GM20431 (cell line): ENCODE results near the gene BTBD9.

Experiments used
- in situ Hi-C: fragments of 300-500 bp; cut with MseI, MboI; formaldehyde crosslinking; loops from one replicate; pipeline ENCODE4 v1.15.0; 2020; ENCODE audit warnings: low sequenced_read_pairs; ENCODE audit not compliant: unreplicated experiment

Gene BTBD9

GRCh38 chr6:38281126-38281525 is 358.6 kb downstream of the BTBD9 start:
- in situ Hi-C loops = no loop called here

DNA sequence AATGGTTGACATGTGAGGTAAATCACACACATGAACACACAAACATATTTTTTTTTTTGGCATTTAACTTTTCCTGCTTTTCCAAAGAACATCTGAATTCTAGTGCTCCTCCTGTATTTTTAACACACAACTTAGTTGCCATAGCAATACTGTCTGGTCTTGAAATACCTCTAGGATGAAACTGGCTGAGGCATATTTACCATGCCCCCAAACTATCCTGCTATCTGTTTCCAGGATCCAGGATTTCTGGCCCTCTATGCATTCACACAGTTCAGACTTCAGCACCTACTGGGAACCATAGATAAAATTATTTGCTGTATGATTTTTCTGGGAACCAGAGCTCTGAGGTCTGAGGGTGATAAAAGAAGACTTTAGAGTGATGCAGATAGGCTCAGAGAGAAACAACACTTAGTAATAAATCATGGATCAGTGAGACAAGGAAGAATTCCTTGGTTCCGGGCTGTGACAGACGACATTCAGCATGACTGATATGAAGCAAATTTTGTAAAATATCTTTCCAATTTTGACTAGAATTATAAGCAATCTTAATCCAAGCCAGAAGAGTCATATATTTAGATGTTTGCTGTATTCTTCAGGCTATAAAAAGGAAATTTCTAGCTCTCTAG is 359.7 kb downstream of the BTBD9 start:
- in situ Hi-C loops = no loop called here

- in situ Hi-C loops = no loop called here
Measured at GRCh38 chr6:38279423-38279822, 360.3 kb downstream of the BTBD9 start.

DNA sequence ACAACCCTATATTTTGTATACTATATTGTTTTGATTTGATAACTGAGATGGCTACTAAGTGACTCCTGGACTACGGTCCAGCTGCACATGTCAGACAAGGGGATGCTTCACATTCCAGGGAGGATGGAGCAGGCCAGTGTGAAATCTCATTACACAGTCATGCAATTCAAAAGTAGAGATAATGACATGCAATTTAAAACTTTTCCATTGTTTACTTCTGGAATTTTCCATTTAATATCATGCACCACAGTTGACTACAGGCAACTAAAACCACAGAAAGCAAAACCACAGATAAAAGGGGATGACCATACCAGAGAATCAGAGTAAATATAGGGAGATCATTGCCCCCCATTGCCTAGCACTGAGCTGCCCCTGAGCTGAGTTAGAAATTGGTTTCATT is 366.4 kb downstream of the BTBD9 start:
- in situ Hi-C loops = no loop called here

- in situ Hi-C loops = no loop called here
Measured at GRCh38 chr6:38272222-38272621, 367.5 kb downstream of the BTBD9 start.

GRCh38 chr6:38271081-38271480 is 368.6 kb downstream of the BTBD9 start:
- in situ Hi-C loops = no loop called here

GRCh38 chr6:38270367-38270766 is 369.4 kb downstream of the BTBD9 start:
- in situ Hi-C loops = no loop called here

DNA sequence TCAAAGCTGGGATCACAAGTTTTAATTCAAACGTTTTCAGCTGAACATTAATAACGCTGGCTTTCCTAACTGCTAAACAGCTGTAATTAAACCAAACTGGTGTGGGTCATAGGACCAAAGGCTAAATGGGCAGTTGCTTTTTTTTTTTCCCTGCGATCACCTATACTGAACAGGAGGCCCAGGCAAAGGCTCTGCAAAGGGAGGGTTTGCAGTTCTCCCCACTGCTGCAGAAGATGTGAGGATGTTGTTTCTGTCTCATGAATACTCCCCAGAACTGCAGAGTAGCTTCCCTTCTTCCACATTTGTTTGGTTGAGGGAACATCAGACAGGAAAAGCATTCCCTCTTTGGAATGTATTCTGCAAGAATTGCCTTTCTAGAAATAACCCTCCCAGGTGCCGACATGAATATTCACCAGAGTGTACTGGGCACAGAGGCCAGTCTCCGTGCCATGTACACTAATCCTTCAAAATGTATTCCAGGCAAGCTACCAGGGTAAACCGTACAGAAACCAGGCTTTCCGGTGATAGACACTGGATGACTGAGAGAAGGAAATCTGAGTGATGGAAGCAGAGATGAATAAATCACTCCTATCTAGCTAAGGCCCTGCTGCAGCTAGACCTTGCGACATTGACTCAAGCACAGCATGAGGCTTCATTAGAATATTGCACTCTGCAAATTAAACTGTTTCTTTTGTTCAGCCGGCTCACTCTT is 370.1 kb downstream of the BTBD9 start:
- in situ Hi-C loops = no loop called here

- in situ Hi-C loops = no loop called here
Measured at GRCh38 chr6:38268342-38268741, 371.4 kb downstream of the BTBD9 start.

DNA sequence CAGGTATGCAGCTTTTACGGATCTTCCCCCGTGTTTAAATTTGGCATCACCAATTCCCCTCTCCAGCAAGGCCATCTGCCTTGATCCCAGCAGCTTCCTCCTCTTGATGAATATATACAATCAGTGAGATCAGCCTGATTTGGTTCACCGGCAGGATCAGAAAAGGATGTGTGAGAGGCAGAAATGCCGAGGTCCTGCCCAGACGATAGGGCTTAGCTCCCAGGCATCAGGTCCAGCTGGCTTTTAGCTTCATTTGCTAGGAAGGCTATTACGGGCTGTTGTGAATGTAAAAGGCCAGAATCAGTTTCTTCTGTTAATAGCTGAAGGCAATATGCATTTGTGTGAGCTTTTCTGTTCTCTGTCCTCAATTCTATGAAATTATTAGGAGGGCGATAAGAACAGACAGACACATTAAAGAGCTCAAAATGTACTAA is 372.8 kb downstream of the BTBD9 start:
- in situ Hi-C loops = no loop called here

DNA sequence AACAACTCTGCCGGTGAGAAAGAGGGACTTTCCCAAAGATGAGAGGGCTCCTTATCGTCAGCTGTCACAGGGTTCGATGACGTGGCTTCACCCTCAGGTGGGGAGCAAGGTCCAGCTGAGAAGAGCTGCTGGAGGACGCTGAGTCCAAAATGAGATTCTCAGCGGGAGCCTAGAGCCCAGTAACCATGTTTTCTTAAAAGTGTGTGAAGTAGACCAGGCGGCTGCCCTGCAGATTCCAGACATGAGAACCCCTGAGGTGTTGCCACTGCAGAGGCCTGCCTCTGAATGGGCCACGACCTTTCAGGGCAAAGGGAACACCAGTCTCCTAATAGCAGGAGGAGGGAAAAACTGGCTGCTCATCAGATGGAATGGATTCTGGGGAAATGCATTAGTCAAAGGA is 375.1 kb downstream of the BTBD9 start:
- in situ Hi-C loops = no loop called here

GRCh38 chr6:38262609-38263008 is 377.1 kb downstream of the BTBD9 start:
- in situ Hi-C loops = no loop called here

GRCh38 chr6:38262026-38262425 is 377.7 kb downstream of the BTBD9 start:
- in situ Hi-C loops = no loop called here

DNA sequence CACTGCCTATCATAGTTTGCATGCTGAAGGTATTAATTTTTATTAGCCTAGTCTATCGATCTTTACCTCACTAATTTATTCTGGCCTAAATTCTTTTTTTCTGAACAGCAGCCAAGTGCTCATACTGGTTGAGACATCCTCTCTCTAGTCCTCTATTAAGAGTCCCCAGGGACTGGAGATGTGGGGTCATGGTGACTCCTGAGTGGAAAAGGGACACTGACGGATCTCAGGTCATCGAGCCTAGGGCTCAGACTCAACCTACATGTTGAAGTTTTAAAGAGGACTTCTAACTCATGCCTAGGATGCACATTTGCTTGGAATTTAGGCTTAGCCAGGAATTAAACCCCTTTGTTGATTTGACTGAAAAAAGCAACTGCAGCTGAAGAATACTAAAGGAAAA is 378.1 kb downstream of the BTBD9 start:
- in situ Hi-C loops = no loop called here

DNA sequence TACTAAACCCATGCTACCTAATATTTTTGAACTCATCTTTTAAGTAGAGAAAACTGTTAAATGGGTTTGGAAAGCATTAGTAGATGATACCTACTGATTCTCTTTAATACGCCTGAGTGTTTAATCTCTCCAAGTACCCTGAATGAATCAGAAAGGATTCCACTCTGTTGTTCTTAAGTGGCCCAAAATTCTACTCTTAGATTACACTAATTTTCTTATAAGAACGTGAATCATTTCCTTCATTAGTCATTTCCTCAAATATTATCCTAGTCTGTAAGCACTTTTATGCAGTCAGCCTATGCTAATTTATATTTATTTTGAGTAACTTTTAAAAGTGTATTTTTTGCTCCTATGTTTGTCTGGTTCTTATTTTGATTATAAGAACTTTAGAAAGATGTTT is 380.0 kb downstream of the BTBD9 start:
- in situ Hi-C loops = no loop called here

GRCh38 chr6:38248500-38249234 is 391.1 kb downstream of the BTBD9 start:
- in situ Hi-C loops = no loop called here

- in situ Hi-C loops = no loop called here
Measured at GRCh38 chr6:38245295-38245694, 394.4 kb downstream of the BTBD9 start.

DNA sequence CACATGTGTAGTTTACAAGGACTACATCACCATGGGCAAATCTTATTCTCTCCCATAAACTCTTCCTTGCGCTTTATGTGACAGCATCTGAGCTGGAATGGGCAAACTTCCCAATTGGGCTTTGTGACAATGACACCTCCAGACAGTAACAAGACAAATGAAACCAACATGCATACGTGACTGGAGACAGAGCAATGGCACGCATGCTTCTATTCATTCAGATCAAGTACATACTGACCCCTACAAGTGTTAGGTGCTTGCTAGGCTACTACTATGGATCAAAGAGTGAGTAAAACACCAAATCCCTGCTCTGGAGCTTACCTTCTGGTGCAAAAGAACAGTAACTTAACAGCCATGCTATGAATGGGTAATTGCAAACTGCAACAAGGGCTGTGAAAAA is 394.9 kb downstream of the BTBD9 start:
- in situ Hi-C loops = no loop called here

DNA sequence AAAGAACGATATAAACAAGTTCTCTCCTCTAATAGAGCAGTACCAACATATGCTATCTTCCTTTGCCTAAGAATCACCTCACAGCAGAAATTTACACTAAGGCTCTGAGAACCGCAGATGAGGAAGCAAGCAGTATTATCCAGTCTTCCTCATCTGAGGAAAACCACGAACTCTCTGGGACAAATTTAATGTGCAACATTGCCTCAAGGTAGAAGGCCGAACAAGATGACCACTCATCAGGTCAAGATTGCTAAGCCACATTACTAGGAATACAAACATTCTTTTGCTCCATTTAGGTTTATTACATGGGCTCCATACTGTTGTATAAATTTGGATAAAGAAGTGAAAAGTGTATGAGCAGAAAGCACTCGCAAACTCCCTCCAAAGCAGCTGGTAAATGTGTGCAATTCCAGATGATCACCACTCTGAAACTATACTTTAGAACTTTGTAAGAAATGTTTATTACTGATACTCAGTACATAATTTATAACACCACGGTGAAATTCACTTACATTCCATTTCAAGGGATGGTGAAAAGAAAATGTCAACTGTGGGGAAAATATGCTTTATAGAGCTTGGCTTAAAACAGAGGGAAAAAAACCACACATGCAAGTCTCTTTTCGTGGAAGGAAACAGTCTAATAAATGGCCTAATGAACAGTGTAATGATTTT is 398.4 kb downstream of the BTBD9 start:
- in situ Hi-C loops = no loop called here

DNA sequence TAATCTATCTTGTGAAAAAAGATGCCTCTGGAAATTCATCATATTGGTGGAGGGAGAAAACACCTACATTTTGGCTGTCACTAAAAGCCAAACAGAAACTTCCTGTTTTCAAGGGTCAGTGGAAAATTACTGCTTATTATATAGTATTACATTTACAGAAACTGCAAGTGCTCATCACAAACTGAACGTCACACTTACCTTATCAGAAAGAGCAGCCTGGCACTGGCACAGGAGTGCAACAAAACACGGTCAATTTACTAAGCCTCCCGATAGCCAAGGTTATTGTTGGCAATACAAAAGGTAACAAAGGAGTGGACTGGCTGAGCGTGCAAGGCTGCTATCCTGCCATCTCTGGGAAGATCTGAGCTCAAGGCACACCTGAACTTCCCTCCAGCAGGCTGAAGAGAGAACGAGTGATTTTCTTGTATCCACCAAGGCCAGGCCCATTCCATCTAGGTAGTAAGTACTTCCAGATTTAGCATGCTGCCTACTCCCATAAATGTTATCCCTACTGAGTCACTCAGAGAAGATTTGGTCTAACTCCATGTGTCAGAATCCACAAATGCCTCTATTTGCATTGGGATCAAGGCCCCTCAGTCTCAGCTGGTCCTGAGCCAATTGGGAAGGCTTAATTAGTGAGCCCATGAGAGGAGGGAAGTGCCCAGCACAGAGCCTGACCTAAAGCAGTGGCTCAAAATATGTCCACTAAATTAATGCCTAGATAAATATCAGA is 399.8 kb downstream of the BTBD9 start:
- in situ Hi-C loops = no loop called here
